ENCODE measurements around the gene PHF19.
A peak's percentile ranks its signal among the peaks of the same experiment; 100 is the strongest.

PHF19 gene

GRCh38 chr9:120873512-120873911, 3.5 kb downstream of the PHF19 start:
- DNase-seq (ENCODE audit: low spot score): peak; percentile 65

GRCh38 chr9:120872791-120873502, 4.0 kb downstream of the PHF19 start:
- DNase-seq (ENCODE audit: low spot score): no peak

GRCh38 chr9:120870206-120870605, 6.8 kb downstream of the PHF19 start:
- no peak for DNase-seq (ENCODE audit: low spot score)

- DNase-seq (ENCODE audit: low spot score): no peak
Observed at GRCh38 chr9:120869726-120870125, 7.3 kb downstream of the PHF19 start.

- no peak for DNase-seq (ENCODE audit: low spot score)
Observed at GRCh38 chr9:120869360-120869687, 7.7 kb downstream of the PHF19 start.

- DNase-seq (ENCODE audit: low spot score): peak; percentile 94
Observed at GRCh38 chr9:120868676-120869359, 8.2 kb downstream of the PHF19 start.

GRCh38 chr9:120868339-120868675, 8.7 kb downstream of the PHF19 start:
- no peak for DNase-seq (ENCODE audit: low spot score)

GRCh38 chr9:120867676-120868338, 9.2 kb downstream of the PHF19 start:
- no peak for DNase-seq (ENCODE audit: low spot score)

GRCh38 chr9:120866651-120867050, 10.3 kb downstream of the PHF19 start:
- no peak for DNase-seq (ENCODE audit: low spot score)

- no peak for DNase-seq (ENCODE audit: low spot score)
Observed at GRCh38 chr9:120865809-120866208, 11.2 kb downstream of the PHF19 start.

GRCh38 chr9:120865176-120865575, 11.8 kb downstream of the PHF19 start:
- DNase-seq (ENCODE audit: low spot score): no peak

- no peak for DNase-seq (ENCODE audit: low spot score)
Observed at GRCh38 chr9:120864719-120865118, 12.3 kb downstream of the PHF19 start.

GRCh38 chr9:120863833-120864232, 13.2 kb downstream of the PHF19 start:
- no peak for DNase-seq (ENCODE audit: low spot score)

GRCh38 chr9:120862452-120862851, 14.5 kb downstream of the PHF19 start:
- no peak for DNase-seq (ENCODE audit: low spot score)

GRCh38 chr9:120861935-120862334, 15.1 kb downstream of the PHF19 start:
- no peak for DNase-seq (ENCODE audit: low spot score)

GRCh38 chr9:120860083-120860482, 16.9 kb downstream of the PHF19 start:
- DNase-seq (ENCODE audit: low spot score): no peak

GRCh38 chr9:120859361-120859760, 17.6 kb downstream of the PHF19 start:
- no peak for DNase-seq (ENCODE audit: low spot score)

GRCh38 chr9:120857902-120858301, 19.1 kb downstream of the PHF19 start:
- no peak for DNase-seq (ENCODE audit: low spot score)

GRCh38 chr9:120857481-120857880, 19.5 kb downstream of the PHF19 start:
- no peak for DNase-seq (ENCODE audit: low spot score)

- no peak for DNase-seq (ENCODE audit: low spot score)
Observed at GRCh38 chr9:120856700-120857099, 20.3 kb downstream of the PHF19 start.

GRCh38 chr9:120855827-120856670, 20.9 kb downstream of the PHF19 start:
- DNase-seq (ENCODE audit: low spot score): no peak

GRCh38 chr9:120854596-120855327, 22.2 kb downstream of the PHF19 start:
- DNase-seq (ENCODE audit: low spot score): no peak
